RWPE2 (cell line): Measurements from ENCODE around the gene STAT5B.

Experiments used
- ATAC-seq: fragments of 200-7000 bp; cut with Tn5 transposase; 3 replicates; pipeline ENCODE4 v1.9.1; 2021; ENCODE audit warnings: low read depth
- DNase-seq: peaks from one replicate; pipeline ENCODE4 v3.0.0-alpha.2; 2020; ENCODE audit warnings: low spot score
- H3K27ac ChIP-seq: fragments of 450-650 bp; 2 replicates; pipeline ENCODE4 v1.5.1; 2017; ENCODE audit warnings: mild to moderate bottlenecking; ENCODE audit not compliant: poor library complexity, severe bottlenecking
- H3K27me3 ChIP-seq: fragments of 250-450 bp; sonication (Bioruptor Pico); 2 replicates; pipeline ENCODE4 v1.5.1; 2021; ENCODE audit warnings: mild to moderate bottlenecking, moderate library complexity; ENCODE audit not compliant: insufficient read depth, poor library complexity, severe bottlenecking
- H3K36me3 ChIP-seq: fragments of 250-450 bp; sonication (Bioruptor Pico); 2 replicates; pipeline ENCODE4 v1.5.1; 2020; ENCODE audit warnings: low read depth, mild to moderate bottlenecking, moderate library complexity
- H3K4me1 ChIP-seq: fragments of 250-450 bp; sonication (Bioruptor Pico); 2 replicates; pipeline ENCODE4 v1.5.1; 2021; ENCODE audit warnings: mild to moderate bottlenecking, moderate library complexity; ENCODE audit not compliant: insufficient read depth, poor library complexity, severe bottlenecking
- H3K4me3 ChIP-seq: fragments of 250-450 bp; sonication (Bioruptor Pico); 2 replicates; pipeline ENCODE4 v1.5.1; 2021; ENCODE audit warnings: mild to moderate bottlenecking, moderate library complexity; ENCODE audit not compliant: severe bottlenecking
- H3K9me3 ChIP-seq: fragments of 250-450 bp; sonication (Bioruptor Pico); 2 replicates; pipeline ENCODE4 v1.5.1; 2021; ENCODE audit warnings: mild to moderate bottlenecking, moderate library complexity; ENCODE audit not compliant: severe bottlenecking
- TF ChIP-seq, protein P1 (sequence below): fragments of 450-650 bp; IDR thresholded peaks from one replicate; pipeline ENCODE4 v1.5.1; 2017; ENCODE audit warnings: mild to moderate bottlenecking, moderate library complexity; ENCODE audit not compliant: poor library complexity, severe bottlenecking

The STAT5B gene

DNA sequence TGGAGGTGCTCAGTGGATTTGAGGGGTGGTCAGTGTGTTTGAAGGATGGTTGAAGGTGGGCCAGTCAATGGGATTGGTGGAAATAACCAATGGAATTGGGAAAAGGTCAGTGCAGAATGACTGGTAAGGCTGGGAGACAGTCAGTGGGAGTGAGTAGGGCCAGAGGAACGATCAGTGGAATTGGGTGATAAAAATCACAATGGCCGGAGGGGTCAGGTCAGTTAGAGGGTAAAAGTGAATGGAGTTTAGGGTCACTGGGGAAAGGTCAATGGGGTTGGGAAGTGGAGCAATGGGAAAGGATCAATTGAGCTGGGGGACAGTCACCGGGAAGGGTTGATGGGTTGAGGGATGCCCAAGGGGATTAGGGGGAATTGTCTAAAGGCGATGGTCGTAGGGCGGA is 110.4 kb downstream of the STAT5B start:
- Histone ChIP-seq H3K4me3 (no peak overlapping the region), H3K27me3 (no peaks in the 10 kb centered on the region), H3K27ac (no peak overlapping the region), H3K4me1 (no peaks in the 10 kb centered on the region), H3K36me3 (no peaks in the 10 kb centered on the region), H3K9me3 (no peaks in the 10 kb centered on the region)
- ATAC-seq (no peak), DNase-seq (no peak)
- TF ChIP-seq, protein P1, sequence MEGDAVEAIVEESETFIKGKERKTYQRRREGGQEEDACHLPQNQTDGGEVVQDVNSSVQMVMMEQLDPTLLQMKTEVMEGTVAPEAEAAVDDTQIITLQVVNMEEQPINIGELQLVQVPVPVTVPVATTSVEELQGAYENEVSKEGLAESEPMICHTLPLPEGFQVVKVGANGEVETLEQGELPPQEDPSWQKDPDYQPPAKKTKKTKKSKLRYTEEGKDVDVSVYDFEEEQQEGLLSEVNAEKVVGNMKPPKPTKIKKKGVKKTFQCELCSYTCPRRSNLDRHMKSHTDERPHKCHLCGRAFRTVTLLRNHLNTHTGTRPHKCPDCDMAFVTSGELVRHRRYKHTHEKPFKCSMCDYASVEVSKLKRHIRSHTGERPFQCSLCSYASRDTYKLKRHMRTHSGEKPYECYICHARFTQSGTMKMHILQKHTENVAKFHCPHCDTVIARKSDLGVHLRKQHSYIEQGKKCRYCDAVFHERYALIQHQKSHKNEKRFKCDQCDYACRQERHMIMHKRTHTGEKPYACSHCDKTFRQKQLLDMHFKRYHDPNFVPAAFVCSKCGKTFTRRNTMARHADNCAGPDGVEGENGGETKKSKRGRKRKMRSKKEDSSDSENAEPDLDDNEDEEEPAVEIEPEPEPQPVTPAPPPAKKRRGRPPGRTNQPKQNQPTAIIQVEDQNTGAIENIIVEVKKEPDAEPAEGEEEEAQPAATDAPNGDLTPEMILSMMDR = no peak

DNA sequence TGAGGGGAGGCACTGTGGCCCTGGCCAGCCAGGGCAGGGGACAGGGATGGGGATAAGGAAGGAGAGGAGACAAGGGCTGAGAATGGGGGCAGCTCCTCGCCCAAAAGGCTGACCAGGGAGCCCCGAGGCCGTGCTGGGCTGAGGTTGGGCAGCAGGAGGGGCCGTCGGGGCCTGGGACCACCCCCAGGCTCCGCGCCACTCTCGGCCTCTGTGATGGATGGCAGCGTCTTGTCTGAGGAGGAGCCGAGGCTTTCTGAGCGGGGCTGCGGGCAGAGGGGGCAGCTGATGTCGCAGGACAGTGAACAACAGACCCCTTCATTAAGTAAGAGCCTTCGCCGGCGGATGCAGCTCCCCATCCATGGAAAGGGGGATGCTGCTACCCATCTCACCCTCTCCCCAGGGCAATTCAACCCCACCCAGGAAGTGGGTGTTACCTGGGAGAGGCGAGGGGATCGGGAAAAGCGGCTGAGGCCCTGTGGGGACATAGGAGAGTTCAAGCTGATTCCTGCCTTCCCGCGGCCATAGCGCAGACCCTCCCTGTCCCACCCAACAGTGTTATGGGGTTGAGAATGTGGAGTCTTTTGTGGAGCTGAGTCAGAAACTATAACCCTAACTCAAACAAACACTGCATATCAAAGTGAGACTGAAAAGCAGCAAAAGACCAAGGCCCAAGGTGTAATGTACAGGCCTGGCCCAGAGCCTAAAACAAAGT is 112.3 kb downstream of the STAT5B start:
- DNase-seq (no peak), ATAC-seq (no peak)
- no peaks in the 10 kb centered on the region for H3K9me3 ChIP-seq
- TF ChIP-seq, protein P1 = no peak
- no peak overlapping the region for H3K27ac ChIP-seq
- no peaks in the 10 kb centered on the region for H3K36me3 ChIP-seq
- H3K27me3 ChIP-seq = no peaks in the 10 kb centered on the region
- H3K4me3 ChIP-seq = no peak overlapping the region
- H3K4me1 ChIP-seq = no peaks in the 10 kb centered on the region

- no peaks in the 10 kb centered on the region for H3K27me3 ChIP-seq
- no peaks in the 10 kb centered on the region for H3K4me1 ChIP-seq
- ATAC-seq (no peak), DNase-seq (no peak)
- H3K9me3 ChIP-seq = no peaks in the 10 kb centered on the region
- H3K27ac ChIP-seq = no peak overlapping the region
- no peak overlapping the region for H3K4me3 ChIP-seq
- no peaks in the 10 kb centered on the region for H3K36me3 ChIP-seq
- TF ChIP-seq, protein P1 = peak; percentile 22
Observed at GRCh38 chr17:42163113-42163512, 113.1 kb downstream of the STAT5B start.

DNA sequence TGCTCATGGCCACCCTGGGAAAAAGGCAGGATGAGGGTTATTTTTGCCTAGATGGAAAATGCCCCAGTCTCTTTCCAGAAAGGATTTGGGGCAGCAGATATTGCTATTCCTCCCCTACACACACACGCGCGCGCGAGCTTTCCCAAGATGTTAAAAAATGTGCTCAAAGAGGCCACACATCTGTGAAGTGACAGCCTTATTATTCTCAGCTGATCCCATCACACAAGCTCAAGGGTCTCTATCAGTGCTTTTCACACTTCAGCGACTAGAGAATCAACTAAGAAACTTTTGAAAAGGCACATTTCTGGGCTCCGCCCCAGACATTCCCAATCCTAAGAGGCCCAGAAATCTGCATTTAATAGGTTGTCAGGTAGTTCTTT is 115.7 kb downstream of the STAT5B start:
- Histone ChIP-seq H3K36me3 (no peaks in the 10 kb centered on the region), H3K9me3 (no peaks in the 10 kb centered on the region), H3K27ac (no peak overlapping the region), H3K4me3 (no peak overlapping the region), H3K27me3 (no peaks in the 10 kb centered on the region), H3K4me1 (no peaks in the 10 kb centered on the region)
- TF ChIP-seq, protein P1 = no peak
- ATAC-seq = no peak
- DNase-seq = no peak

- no peak overlapping the region for H3K27ac ChIP-seq
- no peaks in the 10 kb centered on the region for H3K4me1 ChIP-seq
- H3K27me3 ChIP-seq = no peaks in the 10 kb centered on the region
- DNase-seq = no peak
- H3K9me3 ChIP-seq = no peaks in the 10 kb centered on the region
- no peak overlapping the region for H3K4me3 ChIP-seq
- no peaks in the 10 kb centered on the region for H3K36me3 ChIP-seq
- no peak for ATAC-seq
- TF ChIP-seq, protein P1 = no peak
Observed at GRCh38 chr17:42159796-42160530, 116.2 kb downstream of the STAT5B start.
